Pancreas (tissue), 10 donors: Measurements from ENCODE around the gene ADD2. TPM values are rescaled to one million over a fixed set of nuclear protein-coding genes. Genes with fewer than 3 reads are reported as not detected.

Experiments
- ATAC-seq, 4 donors: fragments of 200-7000 bp; cut with Tn5 transposase; one replicate each; pipeline versions ENCODE4 v1.8.0 to v1.9.1; 2020; ENCODE audit warnings: mild to moderate bottlenecking in 4 of 4, moderate library complexity in 4 of 4
- DNase-seq, 6 donors: peaks; one replicate each; pipeline ENCODE4 v3.0.0-alpha.2; 2020
- FAIRE-seq: peaks from 2 replicates; lab custom pipeline; 2012; peaks lifted over from hg19 to GRCh38; lab: Jason Lieb, UNC
- H3K27ac ChIP-seq, 4 donors: fragments of 200-600 bp; sonication (generic); 1 replicate in 3 of 4; 2 replicates in 1 of 4; pipeline versions ENCODE4 v1.5.0 to v1.8.0; 2020
- H3K27me3 ChIP-seq, 4 donors: fragments of 200-600 bp; one replicate each; pipeline ENCODE4 v1.8.0; 2021
- H3K36me3 ChIP-seq, 3 donors: fragments of 200-600 bp; sonication (generic) in 1 of 3; one replicate each; pipeline versions ENCODE4 v1.5.0 to v1.8.0; 2020 to 2021
- H3K4me1 ChIP-seq, 3 donors: fragments of 200-600 bp; one replicate each; pipeline ENCODE4 v1.8.0; 2021
- H3K4me3 ChIP-seq, 4 donors: fragments of 200-600 bp; sonication (generic) in 2 of 4; one replicate each; pipeline versions ENCODE4 v1.5.0 to v1.8.0; 2020 to 2021
- H3K9me3 ChIP-seq, 4 donors: fragments of 200-600 bp; one replicate each; pipeline ENCODE4 v1.8.0; 2021
- WGBS, 2 donors: extraction: QIAGEN DNeasy Blood & Tissue Kit; methylation state at CpG; one replicate each; pipeline ENCODE4 v1.1.7; 2013; 5-methylcytosine and 5-hydroxymethylcytosine counted together
- intact Hi-C, 3 donors: fragments of 100-400 bp; cut with DNase I; formaldehyde crosslinking; loops; one replicate each; pipeline versions ENCODE4 v1.11.1 to v1.14.2; 2022
- polyA plus RNA-seq, 2 donors: library from polyadenylated mRNA; stranded (reverse); fragments of 200-250 nt; gene quantifications; one replicate each; pipeline ENCODE4 v1.2.3, GENCODE V29; 2013
- total RNA-seq, 6 donors: library from RNA; stranded (reverse); fragmentation: NEBNext Ultra II Directional in 4 of 6; extraction: Animal tissue kit (Norgen Biotek cat#: 25700) in 4 of 6; gene quantifications; one replicate each; pipeline versions ENCODE4 v1.2.1 to v1.2.4, GENCODE V29; 2021 to 2023
- TF ChIP-seq, protein P1 (sequence below), 4 donors: fragments of 200-600 bp; sonication (generic) in 3 of 4; IDR thresholded peaks; one replicate each; pipeline versions ENCODE4 v1.5.0 to v1.8.0; 2021; ENCODE audit warnings: antibody characterized with exemption in 4 of 4
- donor health status: healthy with polysubstance abuse.
- donor health status: DM: no; HTN: no; CAD: no; lungs with moderate emphysema.
- donor health status: DM: no; HTN: no; CAD: no.
- donor health status: control.
- donor health status: control.
- donor health status: Bipolar disorder and iron deficiency.
- donor health status: DM: yes; HTN: yes; CAD: no.
- donor health status: DM: no; HTN: no; CAD: no.
- donor health status: DM: no; HTN: no; CAD: no.
- donor health status: DM: yes; HTN: yes; CAD: no.

ADD2 gene
- total and polyA plus RNA-seq, 8 donors, result 0.38 to 5.5 (median 3.3) TPM

GRCh38 chr2:70684846-70685622, 83.0 kb downstream of the ADD2 start:
- FAIRE-seq (no peak), ATAC-seq (no peak), DNase-seq (no peak)
- Histone ChIP-seq H3K4me3 (no peak overlapping the region), H3K27me3 (no peaks in the 10 kb centered on the region), H3K36me3 (no peaks in the 10 kb centered on the region), H3K4me1 (no peaks in the 10 kb centered on the region), H3K9me3 (no peaks in the 10 kb centered on the region), H3K27ac (no peak overlapping the region)
- 80 to 89% methylated on average over 4 of the region's 4 CpGs for WGBS, 2 donors
- TF ChIP-seq, protein P1, sequence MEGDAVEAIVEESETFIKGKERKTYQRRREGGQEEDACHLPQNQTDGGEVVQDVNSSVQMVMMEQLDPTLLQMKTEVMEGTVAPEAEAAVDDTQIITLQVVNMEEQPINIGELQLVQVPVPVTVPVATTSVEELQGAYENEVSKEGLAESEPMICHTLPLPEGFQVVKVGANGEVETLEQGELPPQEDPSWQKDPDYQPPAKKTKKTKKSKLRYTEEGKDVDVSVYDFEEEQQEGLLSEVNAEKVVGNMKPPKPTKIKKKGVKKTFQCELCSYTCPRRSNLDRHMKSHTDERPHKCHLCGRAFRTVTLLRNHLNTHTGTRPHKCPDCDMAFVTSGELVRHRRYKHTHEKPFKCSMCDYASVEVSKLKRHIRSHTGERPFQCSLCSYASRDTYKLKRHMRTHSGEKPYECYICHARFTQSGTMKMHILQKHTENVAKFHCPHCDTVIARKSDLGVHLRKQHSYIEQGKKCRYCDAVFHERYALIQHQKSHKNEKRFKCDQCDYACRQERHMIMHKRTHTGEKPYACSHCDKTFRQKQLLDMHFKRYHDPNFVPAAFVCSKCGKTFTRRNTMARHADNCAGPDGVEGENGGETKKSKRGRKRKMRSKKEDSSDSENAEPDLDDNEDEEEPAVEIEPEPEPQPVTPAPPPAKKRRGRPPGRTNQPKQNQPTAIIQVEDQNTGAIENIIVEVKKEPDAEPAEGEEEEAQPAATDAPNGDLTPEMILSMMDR (IDR thresholded peaks at IDR 0.05), result no peak
- intact Hi-C loops, result no loop called here

- ATAC-seq (no peak), FAIRE-seq (no peak), DNase-seq (no peak)
- intact Hi-C loops, result no loop called here
- H3K4me3 ChIP-seq, result no peak overlapping the region
- no peaks in the 10 kb centered on the region for H3K27me3 ChIP-seq
- no peaks in the 10 kb centered on the region for H3K36me3 ChIP-seq
- H3K9me3 ChIP-seq, result no peaks in the 10 kb centered on the region
- no peaks in the 10 kb centered on the region for H3K4me1 ChIP-seq
- no peak overlapping the region for H3K27ac ChIP-seq
- 89 to 96% methylated on average over 6 of the region's 6 CpGs for WGBS, 2 donors
- TF ChIP-seq, protein P1 (IDR thresholded peaks at IDR 0.05), result no peak
Observed at GRCh38 chr2:70683455-70683854, 84.5 kb downstream of the ADD2 start.

DNA sequence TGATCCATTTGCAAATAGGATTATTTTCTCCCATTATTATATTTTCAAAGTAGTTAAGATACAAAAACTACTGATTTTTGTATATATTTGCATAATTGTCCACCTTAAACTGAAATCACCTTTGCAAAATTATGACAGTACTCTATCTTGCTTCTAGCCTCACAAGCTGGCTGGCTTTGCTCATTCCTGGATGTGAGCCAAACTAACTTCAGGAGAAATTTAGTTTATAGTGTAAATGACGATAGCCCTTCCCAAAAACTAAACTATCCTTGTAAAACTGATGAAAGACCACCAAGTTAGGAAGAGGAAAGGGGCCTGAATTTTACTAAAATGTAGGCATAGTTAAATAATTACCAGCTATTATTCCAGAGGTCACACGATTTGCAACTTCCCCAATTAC, 87.3 kb downstream of the ADD2 start:
- Histone ChIP-seq H3K36me3 (no peaks in the 10 kb centered on the region), H3K4me3 (no peak overlapping the region), H3K27ac (no peak overlapping the region), H3K4me1 (no peaks in the 10 kb centered on the region), H3K9me3 (no peaks in the 10 kb centered on the region), H3K27me3 (no peaks in the 10 kb centered on the region)
- FAIRE-seq, result no peak
- DNase-seq, result no peak
- intact Hi-C loops, result no loop called here
- ATAC-seq, result no peak
- WGBS, 2 donors, result 66 to 79% methylated on average over 2 of the region's 2 CpGs
- TF ChIP-seq, protein P1 (IDR thresholded peaks at IDR 0.05), result no peak

- no peaks in the 10 kb centered on the region for H3K4me1 ChIP-seq
- no peaks in the 10 kb centered on the region for H3K27me3 ChIP-seq
- H3K27ac ChIP-seq, result no peak overlapping the region
- no peaks in the 10 kb centered on the region for H3K9me3 ChIP-seq
- WGBS, 2 donors, result 77 to 83% methylated on average over 1 of the region's 1 CpG
- ATAC-seq (no peak), DNase-seq (no peak), FAIRE-seq (no peak)
- intact Hi-C loops, result no loop called here
- no peaks in the 10 kb centered on the region for H3K36me3 ChIP-seq
- no peak overlapping the region for H3K4me3 ChIP-seq
- TF ChIP-seq, protein P1 (IDR thresholded peaks at IDR 0.05), result no peak
Observed at GRCh38 chr2:70679259-70679658, 88.7 kb downstream of the ADD2 start.

DNA sequence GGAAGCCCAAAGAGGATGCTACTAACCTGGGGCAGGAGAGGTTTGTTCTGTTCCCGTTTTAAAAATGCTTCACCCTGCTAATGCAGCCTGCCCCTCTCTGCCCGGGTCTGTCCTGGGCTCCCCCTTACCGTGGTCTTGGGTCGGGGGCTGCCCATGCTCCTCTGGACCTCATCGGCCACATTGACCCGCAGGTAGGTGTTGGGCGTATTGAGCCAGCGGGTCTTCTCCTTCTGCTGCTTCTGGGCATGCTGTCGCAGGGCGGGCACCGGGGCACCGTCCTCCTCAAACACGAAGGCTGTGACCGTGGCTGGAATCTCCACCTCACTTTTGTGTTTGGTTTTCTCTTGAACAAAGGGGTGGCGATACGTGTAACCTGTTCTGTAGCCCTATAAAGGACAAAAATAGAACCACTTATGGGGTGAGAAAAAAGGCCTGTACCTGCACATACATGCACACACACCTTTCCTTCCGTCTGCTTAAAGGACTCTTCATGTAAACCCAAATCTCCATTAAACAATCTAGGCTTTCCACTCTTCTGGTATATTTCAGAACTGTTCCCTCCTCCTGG, 89.3 kb downstream of the ADD2 start:
- Histone ChIP-seq H3K36me3 (no peaks in the 10 kb centered on the region), H3K27me3 (no peaks in the 10 kb centered on the region), H3K4me3 (no peak overlapping the region), H3K9me3 (no peaks in the 10 kb centered on the region), H3K27ac (no peak overlapping the region), H3K4me1 (no peaks in the 10 kb centered on the region)
- intact Hi-C loops, result no loop called here
- FAIRE-seq, result no peak
- ATAC-seq, result no peak
- WGBS, 2 donors, result 88 to 91% methylated on average over 17 of the region's 17 CpGs
- TF ChIP-seq, protein P1 (IDR thresholded peaks at IDR 0.05), result no peak
- DNase-seq, result no peak
